Measurements from ENCODE around the gene CITED2.

GRCh38 chr6:139376604-139377218 lies 2.3 kb upstream of the CITED2 start:
- TF ChIP-seq EZH2 (IDR thresholded peaks at IDR 0.05; ENCODE audit: insufficient read depth, poor library complexity, severe bottlenecking) (no peak), EZH2phosphoT487 (IDR thresholded peaks at IDR 0.05; ENCODE audit: insufficient read depth, low read depth) (no peak)
